HG03064 (cell line): ENCODE results near the gene LNX2.

Experiments
- ATAC-seq: cut with Tn5 transposase; IDR thresholded peaks from one replicate; pipeline ENCODE4 v1.9.1; 2021; ENCODE audit warnings: low read depth; ENCODE audit not compliant: unreplicated experiment

LNX2 gene

DNA sequence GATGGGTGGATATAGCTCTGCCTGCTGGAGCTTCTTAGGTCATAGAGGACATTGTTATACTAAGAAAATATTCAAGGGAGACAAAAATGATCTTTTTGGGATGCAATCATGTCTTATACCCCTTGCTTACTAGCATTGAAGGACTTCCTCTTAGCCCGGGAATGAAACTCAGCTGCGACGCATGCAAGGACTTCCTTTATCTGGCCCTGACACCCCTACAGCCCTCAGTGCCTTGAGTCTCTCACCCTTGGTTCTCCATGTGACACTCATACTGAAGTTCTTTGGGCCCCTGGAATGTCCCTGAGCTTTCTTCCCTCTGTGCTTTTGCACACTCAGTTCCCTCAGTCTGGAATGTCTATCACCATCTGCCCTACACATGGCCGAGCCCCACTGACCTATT lies 97.5 kb downstream of the LNX2 start:
- no peak for ATAC-seq

DNA sequence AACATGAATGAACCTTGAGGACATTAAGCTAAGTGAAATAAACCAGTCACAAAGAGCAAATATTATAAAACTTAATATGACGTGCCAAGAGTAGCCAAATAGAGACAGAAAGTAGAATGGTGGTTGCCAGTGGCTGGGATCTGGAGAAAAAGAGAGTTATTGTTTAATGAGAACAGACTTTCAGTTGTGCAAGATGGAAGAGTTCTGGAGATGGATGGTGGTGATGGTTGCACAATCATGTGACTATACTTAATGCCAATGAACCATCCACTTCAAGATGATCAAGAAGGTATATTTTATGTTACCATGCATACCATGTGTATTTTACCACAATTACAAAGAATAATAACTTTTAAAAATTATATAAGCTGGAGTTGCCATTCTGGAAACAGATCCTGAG lies 104.2 kb downstream of the LNX2 start:
- ATAC-seq: no peak

GRCh38 chr13:27510082-27510481 lies 110.2 kb downstream of the LNX2 start:
- ATAC-seq: no peak

DNA sequence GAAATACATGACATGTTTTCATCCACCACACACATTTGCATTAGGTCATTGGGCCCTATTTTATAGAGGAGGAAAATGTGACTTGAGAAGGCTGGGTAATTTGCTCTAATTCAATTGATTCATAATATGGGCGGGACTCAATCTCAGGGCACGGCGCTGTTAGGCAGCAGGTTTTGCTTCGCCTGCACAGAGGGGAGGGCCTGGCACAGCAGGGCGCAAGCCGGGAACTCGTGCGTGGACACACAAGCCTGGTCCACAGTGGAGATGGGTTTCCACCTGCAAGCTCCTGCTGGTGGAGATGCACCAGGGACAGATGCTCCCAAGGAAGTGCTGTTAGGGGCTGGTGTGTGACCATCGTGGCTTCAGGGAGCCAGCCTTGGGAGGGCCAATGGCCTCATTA lies 111.5 kb downstream of the LNX2 start:
- ATAC-seq: no peak

DNA sequence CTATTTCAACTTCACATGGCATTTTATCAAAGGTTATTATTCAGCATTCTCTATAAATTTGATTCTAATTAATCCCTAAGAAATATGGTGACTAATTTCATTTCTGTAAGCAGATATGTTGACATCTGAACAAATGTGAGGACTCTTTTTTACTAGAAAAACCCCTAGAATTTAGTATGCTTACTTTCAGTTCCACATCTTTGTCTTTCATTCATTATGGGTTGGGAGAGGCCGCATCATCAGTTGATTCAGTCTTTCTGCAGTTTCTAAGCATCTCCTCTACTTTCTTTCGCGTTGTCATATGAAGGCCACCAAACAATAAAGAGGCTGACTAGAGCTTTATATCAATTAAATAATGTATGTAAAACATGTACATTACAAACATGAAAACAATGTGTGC lies 114.5 kb downstream of the LNX2 start:
- no peak for ATAC-seq

GRCh38 chr13:27504868-27505194 lies 115.5 kb downstream of the LNX2 start:
- ATAC-seq: no peak

- no peak for ATAC-seq
Observed at GRCh38 chr13:27504128-27504867, 116.0 kb downstream of the LNX2 start.

DNA sequence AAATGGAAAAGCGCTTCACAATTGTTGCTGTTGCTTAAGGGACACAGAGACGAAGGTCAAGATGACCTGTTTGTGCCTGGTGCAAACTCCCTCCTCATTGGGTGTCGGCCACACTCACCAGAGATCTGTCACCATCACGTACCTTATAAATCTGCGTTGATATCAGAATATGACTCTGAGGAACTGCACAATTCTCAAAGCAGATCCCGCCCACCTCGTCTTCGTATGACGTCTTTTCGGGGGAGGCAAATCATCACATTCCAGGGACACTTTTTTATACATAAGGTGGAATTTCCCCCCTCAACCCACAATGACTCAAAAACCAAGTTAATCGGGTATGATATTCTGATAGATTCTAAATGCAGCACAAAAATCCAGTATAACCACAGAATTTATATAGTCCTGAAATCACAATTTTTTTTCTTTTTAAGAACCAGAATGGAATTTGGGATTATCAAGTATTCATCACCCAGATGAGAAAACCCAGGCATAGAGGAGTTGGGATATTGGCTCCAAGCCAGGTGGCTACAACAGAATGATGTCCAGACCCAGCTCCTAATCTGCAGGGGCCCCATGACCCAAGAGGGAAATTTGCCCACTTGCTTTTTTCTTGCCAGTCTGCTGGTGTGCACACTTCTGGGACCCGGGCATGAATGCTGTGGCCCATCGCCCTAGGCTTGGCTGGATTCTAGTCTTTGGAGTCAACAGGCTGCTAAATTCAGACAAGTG lies 119.4 kb downstream of the LNX2 start:
- ATAC-seq: no peak

- ATAC-seq: no peak
Observed at GRCh38 chr13:27497563-27498230, 122.6 kb downstream of the LNX2 start.

DNA sequence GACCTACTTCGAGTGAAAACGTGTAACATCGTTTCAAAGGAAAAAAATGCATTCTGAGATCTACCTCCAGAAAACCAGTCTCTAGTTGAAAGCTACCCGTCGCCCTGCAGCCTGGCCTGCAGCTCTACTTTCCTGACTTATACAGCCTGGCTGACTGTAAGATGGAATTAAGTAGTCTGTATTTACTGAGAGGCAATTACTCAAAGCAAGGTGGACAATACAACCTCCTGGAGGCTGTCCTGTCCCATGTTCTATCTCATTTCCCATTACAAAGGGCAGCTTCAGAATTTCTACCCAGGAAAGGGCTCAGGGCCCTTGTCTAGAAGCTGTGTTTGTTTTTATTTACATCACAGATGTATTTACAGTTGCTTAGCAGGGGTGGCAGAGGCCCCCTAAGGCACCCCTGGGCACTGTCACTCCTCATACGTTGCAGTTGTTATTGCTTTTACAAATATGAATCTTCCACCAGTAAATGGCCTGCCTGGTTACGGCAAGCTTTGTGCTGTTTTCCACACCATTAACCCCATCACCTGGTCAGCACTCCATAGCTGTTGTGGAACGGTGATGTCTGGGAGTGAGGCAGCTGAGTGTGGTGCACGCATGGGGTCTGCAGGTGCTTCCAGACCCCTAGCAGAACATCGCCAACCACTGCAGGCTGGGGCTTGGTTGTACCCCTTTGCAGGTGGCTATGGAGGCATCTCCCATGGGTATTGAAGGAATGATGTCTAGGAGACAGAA lies 123.6 kb downstream of the LNX2 start:
- ATAC-seq: no peak

DNA sequence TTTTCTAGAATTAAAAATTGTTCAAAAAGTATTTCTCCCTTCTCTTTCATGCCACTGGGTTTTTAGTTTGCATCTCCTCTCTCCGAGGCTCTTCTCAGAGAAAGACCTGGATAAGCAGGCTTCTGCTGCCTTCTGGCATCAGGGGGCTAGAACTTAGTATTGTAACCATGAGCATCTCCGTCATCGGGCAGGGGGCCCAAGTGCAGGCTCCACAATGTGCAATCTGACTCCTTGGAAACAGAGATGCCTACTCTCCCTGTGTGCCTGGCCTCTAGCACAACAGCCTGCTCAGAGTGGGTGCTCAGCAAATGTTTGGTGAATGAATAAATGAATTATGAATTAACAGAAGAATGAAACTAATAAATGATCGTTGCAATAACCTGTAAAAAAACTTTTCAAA lies 124.3 kb downstream of the LNX2 start:
- ATAC-seq: no peak
